ENCODE results near the gene SLC5A11.

Gene SLC5A11

DNA sequence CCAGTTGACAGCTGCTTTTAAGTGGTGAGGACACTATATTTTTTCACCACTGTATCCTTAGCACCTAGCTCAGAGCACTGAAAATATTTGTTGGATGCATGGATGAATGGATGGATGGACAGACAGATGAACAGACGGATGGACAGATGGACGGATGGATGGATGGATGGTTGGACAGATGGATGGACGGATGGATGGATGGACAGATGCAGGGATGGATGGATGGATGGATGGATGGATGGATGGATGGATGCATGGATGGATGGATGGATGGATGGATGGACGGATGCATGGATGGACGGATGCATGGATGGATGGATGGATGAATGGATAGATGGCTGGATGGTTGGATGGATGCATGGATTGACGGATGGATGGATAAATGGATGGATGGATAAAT is 12.4 kb upstream of the SLC5A11 start:
- DNase-seq (ENCODE audit: low read depth): no peak
- TF ChIP-seq CTCF (conservative IDR thresholded peaks at IDR 0.05; ENCODE audit: control insufficient read depth, insufficient read depth, low read depth, low read length): no peak
- no peak overlapping the region for H3K4me3 ChIP-seq (ENCODE audit: control insufficient read depth, low read depth, low read length)

DNA sequence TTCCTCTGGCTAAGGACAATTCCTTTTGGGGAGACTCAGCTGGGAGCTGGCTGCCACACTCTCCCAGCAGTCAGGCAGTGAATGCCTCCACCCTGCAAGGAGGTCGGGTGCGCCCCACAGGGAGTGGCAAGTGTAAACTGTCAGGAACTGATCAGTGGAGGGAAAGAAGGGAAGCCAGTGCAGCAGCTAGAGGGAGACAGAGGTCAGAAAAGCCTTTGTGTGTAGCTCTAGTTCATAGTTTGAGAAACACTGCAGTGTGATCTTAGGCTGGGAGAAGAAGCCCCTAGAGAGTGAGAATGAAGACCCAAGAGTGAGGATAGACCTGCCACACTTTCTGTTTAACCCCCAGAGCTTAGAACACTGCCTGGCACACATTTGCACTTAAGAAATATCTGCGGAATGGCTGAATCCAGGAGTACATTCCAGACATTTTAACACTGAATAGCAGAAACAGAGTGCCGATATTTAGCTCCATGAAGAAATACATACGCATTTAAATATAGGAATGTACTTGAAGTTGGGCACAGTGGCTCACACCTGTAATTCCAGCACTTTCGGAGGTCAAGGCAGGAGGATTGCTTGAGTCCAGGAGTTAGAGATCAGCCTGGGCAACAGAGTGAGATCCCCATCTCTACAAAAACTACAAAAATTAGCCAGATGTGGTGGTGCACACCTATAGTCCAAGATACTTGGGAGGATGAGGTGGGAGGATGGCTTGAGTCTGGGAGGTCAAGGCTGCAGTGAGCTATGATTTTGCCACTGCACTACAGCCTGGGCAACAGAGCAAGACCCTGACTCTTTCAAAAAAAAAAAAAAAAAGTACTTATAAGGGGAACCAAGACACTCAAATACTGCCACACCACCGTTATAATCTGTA is 11.1 kb upstream of the SLC5A11 start:
- peak; percentile 53 for DNase-seq (ENCODE audit: low read depth)
- peak; percentile 80 for TF ChIP-seq CTCF (conservative IDR thresholded peaks at IDR 0.05; ENCODE audit: control insufficient read depth, insufficient read depth, low read depth, low read length)
- H3K4me3 ChIP-seq (ENCODE audit: control insufficient read depth, low read depth, low read length): no peak overlapping the region

GRCh38 chr16:24836836-24837235 is 8.9 kb upstream of the SLC5A11 start:
- H3K4me3 ChIP-seq (ENCODE audit: control insufficient read depth, low read depth, low read length): no peak overlapping the region
- no peak for DNase-seq (ENCODE audit: low read depth)
- TF ChIP-seq CTCF (conservative IDR thresholded peaks at IDR 0.05; ENCODE audit: control insufficient read depth, insufficient read depth, low read depth, low read length): no peak

- no peak for DNase-seq (ENCODE audit: low read depth)
- no peak overlapping the region for H3K4me3 ChIP-seq (ENCODE audit: control insufficient read depth, low read depth, low read length)
- no peak for TF ChIP-seq CTCF (conservative IDR thresholded peaks at IDR 0.05; ENCODE audit: control insufficient read depth, insufficient read depth, low read depth, low read length)
Observed at GRCh38 chr16:24837969-24838368, 7.8 kb upstream of the SLC5A11 start.

GRCh38 chr16:24838554-24839266 is 7.1 kb upstream of the SLC5A11 start:
- peak; percentile 63 for DNase-seq (ENCODE audit: low read depth)
- TF ChIP-seq CTCF (conservative IDR thresholded peaks at IDR 0.05; ENCODE audit: control insufficient read depth, insufficient read depth, low read depth, low read length): no peak
- H3K4me3 ChIP-seq (ENCODE audit: control insufficient read depth, low read depth, low read length): no peak overlapping the region

DNA sequence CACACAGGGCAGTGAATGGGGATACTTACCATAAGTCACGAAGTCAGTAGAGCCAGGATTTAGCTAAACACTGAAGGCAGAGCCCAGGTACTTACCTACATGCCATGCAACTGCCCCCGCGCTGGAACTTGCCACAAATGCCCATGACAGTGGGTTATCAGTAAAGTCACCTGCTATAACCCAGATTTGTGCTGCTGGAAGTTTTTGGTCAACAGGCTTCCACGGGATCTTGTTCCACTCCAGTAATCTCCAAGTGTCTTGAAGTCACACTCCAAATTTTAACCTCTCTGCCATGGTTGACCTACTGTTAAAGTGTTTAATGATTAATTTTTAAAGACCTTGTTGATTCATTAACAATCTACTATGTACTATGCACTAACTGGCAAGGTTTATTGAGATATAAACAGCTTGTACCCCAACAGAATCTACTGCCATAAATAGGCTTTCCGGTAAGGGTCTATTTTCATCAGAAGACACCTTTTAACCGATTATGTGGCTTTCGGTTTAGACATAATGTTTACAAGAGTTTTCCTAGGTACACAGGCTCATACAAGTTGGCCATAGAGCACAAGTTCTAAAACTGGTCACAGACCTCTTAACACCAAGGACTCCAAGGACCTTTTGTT is 6.3 kb upstream of the SLC5A11 start:
- TF ChIP-seq CTCF (conservative IDR thresholded peaks at IDR 0.05; ENCODE audit: control insufficient read depth, insufficient read depth, low read depth, low read length): no peak
- H3K4me3 ChIP-seq (ENCODE audit: control insufficient read depth, low read depth, low read length): no peak overlapping the region
- no peak for DNase-seq (ENCODE audit: low read depth)
